Endometrial microvascular endothelial cells (primary cell): ENCODE data around the gene RPL39L. TPM values are rescaled to one million over a fixed set of nuclear protein-coding genes. Genes with fewer than 3 reads are reported as not detected.

Experiments
- in situ Hi-C: cut with HindIII; loops from 2 replicates; pipeline ENCODE4 v1.10.0; 2017; ENCODE audit warnings: low sequenced_read_pairs, low pct_unique_long_range_greater_than_20kb; ENCODE audit errors: inconsistent ontology term
- total RNA-seq: library from RNA; depleted of rRNA; stranded (reverse); fragments of >200 nt; gene quantifications from one replicate; pipeline ENCODE4 v1.2.3, GENCODE V29; 2015; ENCODE audit errors: inconsistent ontology term

RPL39L gene
- total RNA-seq, 1 donor from 2014 or later = 16.3 TPM

GRCh38 chr3:187074846-187075245, 64.5 kb downstream of the RPL39L start:
- in situ Hi-C loops = no loop called here

GRCh38 chr3:187073581-187074098, 65.7 kb downstream of the RPL39L start:
- in situ Hi-C loops = no loop called here

- in situ Hi-C loops = no loop called here
Observed at GRCh38 chr3:187072511-187072910, 66.8 kb downstream of the RPL39L start.

GRCh38 chr3:187072102-187072501, 67.2 kb downstream of the RPL39L start:
- in situ Hi-C loops = no loop called here

Other genes starting within 250 kb of the RPL39L start
- gene ST6GAL1, start 209.0 kb downstream of the RPL39L start, total RNA-seq = 24.0 TPM
- not detected for gene RTP1, start 58.0 kb upstream of the RPL39L start, total RNA-seq
- not detected for gene MASP1, start 152.2 kb upstream of the RPL39L start, total RNA-seq
- 1.7 TPM for gene RTP4, start 228.9 kb upstream of the RPL39L start, total RNA-seq